ENCODE data around the gene OLIG1. TPM values are rescaled to one million over a fixed set of nuclear protein-coding genes. Genes with fewer than 3 reads are reported as not detected.

The OLIG1 gene
- total RNA-seq, 2 donors from 2014 or later, result not detected

- Histone ChIP-seq H3K36me3 (no peaks in the 10 kb centered on the region), H3K4me1 (peaks cover 0 to 14% of the 10 kb centered on the region in 2 donors), H3K4me3 (no peak overlapping the region), H3K27me3 (no peaks in the 10 kb centered on the region), H3K9me3 (no peaks in the 10 kb centered on the region), H3K27ac (no peak overlapping the region)
- no peak for TF ChIP-seq CTCF (IDR thresholded peaks at IDR 0.05)
- DNase-seq (ENCODE audit: low spot score), result no peak
Measured at GRCh38 chr21:33058527-33058926, 11.4 kb upstream of the OLIG1 start.

- H3K9me3 ChIP-seq, result no peaks in the 10 kb centered on the region
- no peak overlapping the region for H3K27ac ChIP-seq
- no peak for TF ChIP-seq CTCF (IDR thresholded peaks at IDR 0.05)
- no peaks in the 10 kb centered on the region for H3K27me3 ChIP-seq
- H3K4me1 ChIP-seq, result peaks cover 0 to 14% of the 10 kb centered on the region in 2 donors
- H3K36me3 ChIP-seq, result no peaks in the 10 kb centered on the region
- no peak for DNase-seq (ENCODE audit: low spot score)
- no peak overlapping the region for H3K4me3 ChIP-seq
Measured at GRCh38 chr21:33058957-33059356, 11.0 kb upstream of the OLIG1 start.

- no peaks in the 10 kb centered on the region for H3K9me3 ChIP-seq
- no peaks in the 10 kb centered on the region for H3K36me3 ChIP-seq
- H3K4me3 ChIP-seq, result no peak overlapping the region
- no peaks in the 10 kb centered on the region for H3K27me3 ChIP-seq
- peaks cover 0 to 14% of the 10 kb centered on the region in 2 donors for H3K4me1 ChIP-seq
- DNase-seq (ENCODE audit: low spot score), result no peak
- no peak for TF ChIP-seq CTCF (IDR thresholded peaks at IDR 0.05)
- no peak overlapping the region for H3K27ac ChIP-seq
Measured at GRCh38 chr21:33059380-33059841, 10.5 kb upstream of the OLIG1 start.

GRCh38 chr21:33061233-33061632, 8.7 kb upstream of the OLIG1 start:
- no peak for DNase-seq (ENCODE audit: low spot score)
- H3K4me1 ChIP-seq, result peaks cover 0 to 14% of the 10 kb centered on the region in 2 donors
- no peaks in the 10 kb centered on the region for H3K27me3 ChIP-seq
- H3K27ac ChIP-seq, result no peak overlapping the region
- no peaks in the 10 kb centered on the region for H3K9me3 ChIP-seq
- no peak for TF ChIP-seq CTCF (IDR thresholded peaks at IDR 0.05)
- H3K4me3 ChIP-seq, result no peak overlapping the region
- H3K36me3 ChIP-seq, result no peaks in the 10 kb centered on the region

- DNase-seq (ENCODE audit: low spot score), result no peak
- Histone ChIP-seq H3K27me3 (no peaks in the 10 kb centered on the region), H3K27ac (no peak overlapping the region), H3K9me3 (no peaks in the 10 kb centered on the region), H3K36me3 (no peaks in the 10 kb centered on the region), H3K4me3 (no peak overlapping the region), H3K4me1 (peaks cover 0 to 9% of the 10 kb centered on the region in 2 donors)
- TF ChIP-seq CTCF (IDR thresholded peaks at IDR 0.05), result no peak
Measured at GRCh38 chr21:33063375-33063883, 6.5 kb upstream of the OLIG1 start.

Measured in right atrium auricular region (tissue), 2 donors.